ENCODE data around the gene KRTAP4-16.
"Not testable (repeated sequence)": the region's sequence is repeated elsewhere in the genome, so short reads cannot be mapped to it uniquely, and the experiment has no call there.

KRTAP4-16 gene

DNA sequence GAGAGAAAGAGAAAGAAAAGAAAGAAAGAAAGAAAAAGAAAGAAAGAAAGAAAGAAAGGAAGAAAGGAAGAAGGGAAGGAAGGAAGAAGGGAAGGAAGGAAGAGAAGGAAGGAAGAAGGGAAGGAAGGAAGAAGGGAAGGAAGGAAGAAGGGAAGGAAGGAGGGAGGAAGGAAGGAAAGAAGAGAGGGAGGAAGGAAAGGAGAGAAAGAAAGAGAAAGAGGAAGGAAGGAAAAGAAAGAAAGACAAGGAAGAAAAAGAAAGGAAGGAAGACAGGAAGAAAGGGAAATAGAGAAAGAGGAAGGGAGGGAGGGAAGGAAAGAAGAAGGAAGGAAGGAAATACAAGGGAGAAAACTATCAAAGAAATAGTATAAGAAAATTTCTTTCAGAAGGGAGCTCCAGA is 25.2 kb downstream of the KRTAP4-16 start:
- in situ Hi-C loops (cut with MboI; ENCODE audit: low sequenced_read_pairs): no loop called here

DNA sequence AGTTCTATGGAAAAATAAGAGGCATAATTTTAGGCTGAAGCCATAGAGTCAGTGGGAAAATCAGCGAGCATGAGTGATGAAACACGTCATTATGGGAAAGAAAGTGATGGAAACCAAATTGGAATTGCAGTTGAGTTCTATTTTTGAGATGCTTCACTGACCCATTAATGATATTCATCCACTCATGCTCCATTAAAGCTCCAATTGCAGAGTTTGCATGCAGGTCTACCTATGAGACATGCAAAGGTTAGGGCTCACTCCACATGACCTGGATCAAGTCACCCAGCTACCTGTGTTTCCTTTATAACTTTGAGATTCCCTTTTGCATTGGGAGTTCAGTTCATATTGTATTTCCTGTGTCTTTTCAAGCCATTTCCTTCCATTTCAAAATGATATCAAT is 28.3 kb downstream of the KRTAP4-16 start:
- in situ Hi-C loops (cut with MboI; ENCODE audit: low sequenced_read_pairs): no loop called here

DNA sequence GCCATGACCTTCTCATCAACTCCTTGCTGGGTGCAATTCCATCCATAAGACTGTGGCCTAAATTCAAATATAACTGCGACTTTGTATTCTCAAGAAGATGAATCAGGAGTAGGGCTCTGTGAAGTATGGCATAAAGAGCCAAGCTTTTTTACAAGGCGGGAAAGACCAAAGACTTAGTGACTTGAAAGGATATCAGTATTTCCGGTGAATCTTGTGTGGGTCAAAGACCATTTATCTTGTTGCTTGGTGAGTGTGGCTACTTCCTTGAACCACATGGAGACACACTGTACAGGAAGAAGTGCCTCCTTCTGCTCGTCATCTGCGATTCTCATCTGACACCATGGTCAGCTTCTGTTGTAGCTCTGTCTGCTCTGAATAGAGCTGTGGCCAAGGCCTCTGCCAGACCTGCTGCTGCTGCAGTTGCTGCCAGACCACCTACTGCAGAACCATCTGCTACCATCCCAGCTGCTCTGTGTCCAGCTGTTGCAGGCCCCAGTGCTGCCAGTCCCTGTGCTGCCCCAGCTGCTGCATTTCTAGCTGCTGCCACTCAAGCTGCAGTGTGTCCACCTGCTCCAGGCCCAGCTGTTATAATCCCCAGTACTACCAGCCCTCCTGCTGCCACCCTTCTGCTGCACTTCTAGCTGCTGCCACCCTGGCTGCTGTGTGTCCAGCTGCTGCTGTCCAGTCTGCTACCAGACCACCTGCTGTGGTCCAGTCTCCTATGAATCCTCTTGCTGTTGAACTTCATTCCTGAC is 30.2 kb downstream of the KRTAP4-16 start:
- in situ Hi-C loops (cut with MboI; ENCODE audit: low sequenced_read_pairs): no loop called here

DNA sequence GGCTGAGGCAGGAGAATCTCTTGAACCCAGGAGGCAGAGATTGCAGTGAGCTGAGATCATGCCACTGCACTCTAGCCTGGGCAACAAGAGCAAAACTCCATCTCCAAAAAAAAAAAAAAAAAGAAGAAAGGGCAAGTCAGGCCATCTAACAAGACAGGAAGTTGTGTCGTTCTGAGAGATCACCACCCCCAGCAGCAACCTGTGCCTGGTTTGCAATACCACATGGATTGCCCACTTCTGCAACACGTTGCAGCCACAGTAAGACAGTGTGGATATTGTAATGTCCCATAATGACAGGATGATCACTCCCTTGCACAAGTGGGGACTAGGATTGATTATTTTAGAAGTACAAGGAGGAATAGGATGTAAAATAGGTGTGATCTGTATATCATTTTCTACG is 33.0 kb downstream of the KRTAP4-16 start:
- in situ Hi-C loops (cut with MboI; ENCODE audit: low sequenced_read_pairs): no loop called here

DNA sequence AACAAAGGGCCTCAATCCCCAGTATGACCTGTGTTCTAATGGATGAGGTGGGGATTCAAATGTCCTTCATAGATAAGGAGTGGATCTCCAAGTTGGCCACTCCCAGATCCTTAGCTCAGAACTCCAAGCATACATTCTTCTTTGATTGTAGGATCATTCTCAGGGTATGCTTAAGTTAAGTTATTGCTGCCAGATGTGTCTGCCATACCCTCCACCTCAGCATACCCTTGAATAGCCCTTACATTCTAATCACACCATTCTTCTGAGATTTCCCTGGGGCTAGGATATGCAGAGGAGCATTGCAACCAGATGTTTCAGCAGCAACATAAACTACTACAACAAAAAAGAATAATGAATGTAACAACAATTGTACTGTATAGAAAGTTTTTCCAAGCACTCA is 34.7 kb downstream of the KRTAP4-16 start:
- in situ Hi-C loops (cut with MboI; ENCODE audit: low sequenced_read_pairs): no loop called here

DNA sequence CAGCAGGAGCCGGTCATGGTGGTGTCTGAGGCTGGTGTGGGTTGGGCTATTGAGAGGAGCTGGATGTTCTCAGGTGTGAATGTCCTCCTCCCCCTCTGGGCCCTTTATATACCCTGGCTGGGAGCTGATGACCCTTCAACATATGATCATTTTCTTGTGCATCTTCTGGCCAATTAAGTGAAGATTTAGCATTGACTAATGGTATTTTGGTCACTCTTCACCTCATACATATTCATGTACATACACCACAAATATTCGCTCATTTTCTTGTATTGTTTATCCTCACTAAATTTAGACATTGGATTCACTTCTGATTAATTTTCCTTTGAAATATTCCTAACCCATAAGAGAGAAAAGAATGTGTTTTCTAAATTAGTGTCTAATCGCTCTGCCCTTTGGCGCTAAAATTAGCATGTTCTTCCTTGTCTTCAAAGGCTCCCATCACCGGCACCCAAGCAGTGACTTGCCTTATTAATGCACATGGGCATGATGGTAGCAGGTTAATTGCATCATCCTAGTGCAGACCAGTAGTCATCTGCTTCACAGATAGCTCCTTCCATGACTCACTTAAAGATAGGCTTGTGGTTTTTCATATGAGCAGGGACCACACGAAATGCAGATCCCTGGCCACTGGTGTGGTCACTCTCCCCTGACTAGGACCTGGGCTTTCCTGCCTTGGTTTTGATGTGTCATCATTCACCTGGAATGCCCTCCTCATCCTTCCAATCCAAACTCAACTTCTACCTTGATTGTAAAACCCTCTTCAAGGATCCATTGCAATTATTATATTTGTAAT is 36.0 kb downstream of the KRTAP4-16 start, which contains the start of gene KRTAP2-4:
Gene KRTAP2-4, minus strand, starts transcription at position 51 of the 796 bp plus-strand sequence. Its CDS starts 34 bp downstream, at position 17.
- in situ Hi-C loops (cut with MboI; ENCODE audit: low sequenced_read_pairs): no loop called here

DNA sequence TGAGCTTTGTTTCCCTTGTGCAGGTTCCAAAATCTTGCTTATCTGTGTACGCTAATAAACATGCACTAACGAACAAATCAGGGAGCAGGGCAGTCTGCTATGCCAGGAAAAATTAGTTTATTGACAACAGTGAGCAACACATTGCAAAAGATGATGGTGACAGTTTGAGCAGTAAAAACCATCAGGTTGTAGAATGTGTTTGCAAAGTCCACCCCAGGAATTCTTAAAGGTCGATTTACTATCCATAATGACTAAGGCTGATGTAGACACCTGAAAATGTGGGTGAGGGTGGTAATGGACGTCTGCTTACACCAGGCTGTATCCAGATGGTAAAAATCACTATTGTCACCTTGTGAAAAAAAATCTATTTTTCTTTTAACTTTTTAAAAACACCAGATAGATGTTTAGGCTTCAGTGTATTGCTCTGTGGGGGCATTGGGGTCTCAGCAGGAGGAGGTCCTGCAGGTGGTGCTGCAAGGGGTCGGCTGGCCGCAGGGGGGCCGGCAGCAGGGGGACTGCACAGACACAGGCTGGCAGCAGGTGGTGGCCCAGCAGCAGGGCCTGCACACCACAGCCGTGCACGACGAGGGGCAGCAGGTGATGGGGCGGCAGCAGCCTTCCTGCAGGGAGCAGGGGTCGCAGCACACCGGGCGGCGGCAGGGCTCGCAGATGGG is 36.9 kb downstream of the KRTAP4-16 start:
- in situ Hi-C loops (cut with MboI; ENCODE audit: low sequenced_read_pairs): not testable (repeated sequence)

DNA sequence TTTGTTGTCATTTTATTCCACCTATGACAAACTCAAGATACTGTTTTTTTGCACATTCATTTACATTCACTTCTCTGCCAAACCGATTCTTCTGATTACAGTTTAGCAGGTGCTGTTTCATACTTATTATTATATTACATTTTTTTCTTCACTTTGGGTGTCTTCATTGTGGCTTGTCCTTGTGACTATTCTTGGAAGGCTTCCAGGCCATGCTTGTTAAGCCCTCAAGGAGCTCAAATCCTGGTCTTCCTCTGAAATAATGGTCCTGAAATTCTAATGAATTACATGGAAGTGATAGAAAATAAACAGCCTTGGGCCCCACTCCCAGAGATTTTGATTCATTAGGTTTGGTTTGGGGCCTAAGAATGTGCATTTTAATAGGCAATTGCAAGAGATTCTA is 37.7 kb downstream of the KRTAP4-16 start:
- in situ Hi-C loops (cut with MboI; ENCODE audit: low sequenced_read_pairs): no loop called here

DNA sequence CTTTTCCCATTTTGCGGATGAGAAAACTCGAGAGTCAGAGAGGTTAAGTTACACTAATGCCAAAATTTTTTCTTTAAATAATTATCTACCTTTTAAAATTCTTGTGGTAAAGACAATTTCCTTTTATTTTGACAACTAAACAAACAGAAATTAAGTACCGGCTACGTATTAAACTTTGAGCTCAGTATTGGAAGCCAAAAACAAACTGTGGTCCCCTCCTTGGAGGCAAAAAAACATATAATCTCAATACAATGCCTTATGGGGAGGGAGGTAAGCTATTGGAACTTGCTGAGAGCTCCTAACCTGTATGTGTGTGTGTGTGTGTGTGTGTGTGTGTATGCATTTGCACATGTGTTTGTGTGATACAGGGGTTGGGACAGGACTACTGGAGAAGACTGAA is 38.6 kb downstream of the KRTAP4-16 start:
- in situ Hi-C loops (cut with MboI; ENCODE audit: low sequenced_read_pairs): no loop called here

DNA sequence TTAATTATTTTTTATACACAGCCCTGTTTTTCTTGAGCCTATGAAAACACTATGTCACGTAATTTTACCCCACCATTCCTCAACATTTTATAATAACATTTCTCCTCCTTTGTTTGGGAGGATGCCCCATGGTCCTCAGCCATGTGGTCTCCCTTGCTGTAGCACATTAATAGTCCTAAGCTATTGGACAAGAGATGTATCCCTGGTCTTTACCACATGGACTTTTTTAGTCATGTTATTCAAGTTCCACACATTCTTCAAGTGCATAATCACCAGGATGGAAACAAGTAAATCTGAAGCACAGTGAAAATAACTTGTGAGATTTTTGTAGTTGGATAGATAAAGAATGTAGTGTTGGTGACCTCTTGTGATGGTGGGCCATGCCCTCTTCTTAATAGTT is 40.0 kb downstream of the KRTAP4-16 start:
- in situ Hi-C loops (cut with MboI; ENCODE audit: low sequenced_read_pairs): no loop called here

DNA sequence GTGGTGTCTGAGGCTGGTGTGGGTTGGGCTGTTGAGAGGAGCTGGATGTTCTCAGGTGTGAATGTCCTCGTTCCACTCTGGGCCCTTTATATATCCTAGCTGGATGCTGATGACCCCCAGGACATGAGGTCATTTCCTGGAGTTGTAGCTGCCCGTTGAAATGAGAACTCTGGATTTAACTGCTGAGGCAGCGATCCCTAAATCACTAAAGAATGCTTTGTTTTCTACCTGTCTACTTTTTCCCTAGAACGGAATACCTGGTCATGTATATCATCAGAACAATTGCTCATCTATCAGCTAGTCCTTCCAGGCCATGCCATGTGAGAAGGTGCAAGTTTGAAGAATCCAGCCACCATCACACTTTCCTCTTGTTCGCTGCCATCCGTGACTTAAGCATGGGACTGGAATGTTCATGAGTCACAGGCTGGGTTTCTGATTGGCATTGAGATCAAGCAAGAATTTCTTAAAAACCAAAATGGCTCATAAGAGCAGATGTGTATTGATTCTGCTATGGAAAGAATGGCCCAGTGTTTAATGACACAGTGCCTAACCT is 41.9 kb downstream of the KRTAP4-16 start, which contains the start of gene KRTAP2-3:
Gene KRTAP2-3, minus strand, starts transcription at position 63 of the 553 bp plus-strand sequence. CDS start 64 bp downstream, outside the sequence.
- in situ Hi-C loops (cut with MboI; ENCODE audit: low sequenced_read_pairs): no loop called here

DNA sequence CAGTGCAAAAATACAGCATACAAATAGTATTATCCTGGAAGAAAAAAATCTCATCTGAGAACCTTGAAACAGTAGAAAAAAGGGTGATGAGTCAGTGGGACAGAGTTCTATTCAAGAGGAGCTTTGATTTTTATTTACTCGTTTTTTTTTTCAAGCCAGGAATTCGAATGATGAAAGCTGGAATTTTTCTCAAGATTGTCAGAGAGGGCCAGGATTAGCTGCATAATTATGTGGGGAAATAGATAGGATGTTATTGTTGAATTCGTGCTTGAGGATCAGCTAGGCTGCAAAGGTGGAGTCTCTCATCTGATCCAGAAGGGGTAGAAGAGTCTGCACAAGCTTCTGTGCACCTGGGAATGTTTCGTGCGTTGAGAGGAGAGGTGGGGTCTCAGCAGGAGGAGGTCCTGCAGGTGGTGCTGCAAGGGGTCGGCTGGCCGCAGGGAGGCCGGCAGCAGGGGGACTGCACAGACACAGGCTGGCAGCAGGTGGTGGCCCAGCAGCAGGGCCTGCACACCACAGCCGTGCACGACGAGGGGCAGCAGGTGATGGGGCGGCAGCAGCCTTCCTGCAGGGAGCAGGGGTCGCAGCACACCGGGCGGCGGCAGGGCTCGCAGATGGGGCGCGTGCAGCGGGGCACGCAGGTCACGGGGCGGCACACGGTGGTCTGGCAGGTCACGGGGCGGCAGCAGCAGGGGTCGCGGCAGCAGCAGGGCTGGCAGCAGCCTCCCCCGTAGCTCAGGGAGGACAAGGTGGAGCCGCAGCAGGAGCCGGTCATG is 42.5 kb downstream of the KRTAP4-16 start:
- in situ Hi-C loops (cut with MboI; ENCODE audit: low sequenced_read_pairs): not testable (repeated sequence)

DNA sequence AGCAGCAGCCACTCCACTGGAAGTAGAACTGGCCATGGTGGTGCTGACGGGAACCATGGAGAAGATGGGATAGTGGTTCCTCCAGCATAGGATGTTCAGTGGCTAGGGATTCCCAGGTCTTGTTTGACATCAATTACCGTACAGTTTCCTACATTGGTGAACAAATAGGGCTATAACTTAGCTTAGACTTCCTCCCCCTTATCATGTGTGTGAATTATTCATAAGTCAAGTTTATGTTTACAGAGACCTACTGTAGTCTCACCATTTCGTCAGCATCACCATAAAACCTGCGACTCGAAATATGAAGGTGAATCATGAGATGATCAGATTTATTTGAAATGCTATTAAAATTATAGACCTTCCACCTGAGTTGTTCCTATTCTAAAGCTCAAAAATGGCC is 43.3 kb downstream of the KRTAP4-16 start:
- in situ Hi-C loops (cut with MboI; ENCODE audit: low sequenced_read_pairs): no loop called here

DNA sequence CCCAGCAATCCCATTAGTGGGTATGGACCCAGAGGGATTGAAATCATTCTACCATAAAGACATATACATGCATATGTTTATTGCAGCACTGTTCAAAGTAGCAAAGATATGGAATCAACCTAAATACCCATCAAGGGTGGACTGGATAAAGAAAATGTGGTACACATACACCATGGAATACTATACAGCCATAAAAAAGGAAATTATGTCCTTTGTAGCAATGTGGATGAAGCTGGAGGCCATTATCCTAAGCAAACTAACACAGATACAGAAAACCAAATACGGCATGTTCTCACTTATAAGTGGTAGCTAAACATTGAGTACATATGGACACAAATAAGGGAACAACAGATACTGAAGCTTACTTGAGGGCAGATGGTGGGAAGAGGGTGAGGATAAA is 44.5 kb downstream of the KRTAP4-16 start:
- in situ Hi-C loops (cut with MboI; ENCODE audit: low sequenced_read_pairs): no loop called here

DNA sequence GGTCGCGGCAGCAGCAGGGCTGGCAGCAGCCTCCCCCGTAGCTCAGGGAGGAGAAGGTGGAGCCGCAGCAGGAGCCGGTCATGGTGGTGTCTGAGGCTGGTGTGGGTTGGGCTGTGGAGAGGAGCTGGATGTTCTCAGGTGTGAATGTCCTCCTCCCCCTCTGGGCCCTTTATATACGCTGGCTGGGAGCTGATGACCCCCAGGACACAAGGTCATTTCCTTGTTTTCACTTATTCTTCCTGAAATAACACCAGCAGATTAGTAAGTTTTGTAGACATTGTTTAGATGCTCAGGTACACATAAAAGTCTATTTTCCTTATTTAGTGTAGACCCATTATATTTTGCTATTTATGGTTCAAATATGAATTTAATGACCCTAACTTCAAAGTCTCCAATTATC is 46.9 kb downstream of the KRTAP4-16 start, which contains the start of gene KRTAP2-2:
Gene KRTAP2-2, minus strand, starts transcription at position 101 of the 400 bp plus-strand sequence. Its CDS starts 19 bp downstream, at position 82.
- in situ Hi-C loops (cut with MboI; ENCODE audit: low sequenced_read_pairs): not testable (repeated sequence)

DNA sequence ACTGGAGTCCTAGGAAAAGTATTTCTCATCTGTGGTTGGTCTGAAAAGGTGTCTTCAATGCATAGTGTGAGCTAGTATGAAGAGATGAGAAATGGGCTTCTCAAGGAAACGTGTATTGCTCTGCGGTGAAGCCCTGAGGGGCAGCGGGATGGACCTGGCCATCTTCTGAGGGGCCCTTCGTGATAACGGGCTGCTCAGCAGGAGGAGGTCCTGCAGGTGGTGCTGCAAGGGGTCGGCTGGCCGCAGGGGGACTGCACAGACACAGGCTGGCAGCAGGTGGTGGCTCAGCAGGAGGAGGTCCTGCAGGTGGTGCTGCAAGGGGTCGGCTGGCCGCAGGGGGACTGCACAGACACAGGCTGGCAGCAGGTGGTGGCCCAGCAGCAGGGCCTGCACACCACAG is 47.5 kb downstream of the KRTAP4-16 start:
- in situ Hi-C loops (cut with MboI; ENCODE audit: low sequenced_read_pairs): not testable (repeated sequence)

DNA sequence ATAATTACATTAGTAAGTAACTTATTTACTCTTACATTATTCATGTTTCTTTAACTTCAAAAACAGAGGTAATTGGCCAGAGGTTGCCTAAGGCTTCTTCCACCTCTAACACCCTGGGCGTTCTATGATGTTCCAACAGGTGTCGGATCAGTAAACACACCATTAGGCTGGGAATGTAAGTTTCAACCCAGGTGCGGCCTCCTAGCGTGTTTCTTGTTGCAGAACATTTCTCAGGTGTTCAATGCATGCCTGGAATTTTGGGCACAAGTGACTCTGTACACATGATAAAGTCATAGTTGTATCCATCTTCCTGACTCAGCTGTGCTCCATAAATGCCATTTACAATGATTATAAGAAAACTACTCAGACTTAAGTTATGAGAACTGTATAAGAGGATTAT is 48.0 kb downstream of the KRTAP4-16 start:
- in situ Hi-C loops (cut with MboI; ENCODE audit: low sequenced_read_pairs): no loop called here

DNA sequence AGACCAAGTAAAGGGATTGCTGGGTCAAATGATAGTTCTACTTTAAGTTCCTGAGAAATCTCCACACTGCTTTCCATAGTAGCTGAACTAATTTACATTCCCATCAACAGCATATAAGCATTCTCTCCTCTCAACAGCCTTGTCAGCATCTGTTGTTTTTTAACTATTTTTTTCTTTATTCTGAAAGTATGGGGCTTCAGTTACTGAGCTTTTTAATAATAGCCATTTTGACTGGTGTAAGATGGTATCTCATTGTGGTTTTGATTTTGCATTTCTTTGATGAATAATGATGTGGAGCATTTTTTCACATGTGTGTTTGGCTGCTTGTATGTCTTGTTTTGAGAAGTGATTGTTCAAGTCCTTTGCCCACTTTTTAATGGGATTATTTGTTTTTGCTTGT is 49.4 kb downstream of the KRTAP4-16 start:
- in situ Hi-C loops (cut with MboI; ENCODE audit: low sequenced_read_pairs): no loop called here
